Measurements from ENCODE around the gene ZNF536. TPM values are rescaled to one million over a fixed set of nuclear protein-coding genes. Genes with fewer than 3 reads are reported as not detected.

Gene ZNF536
- polyA plus RNA-seq, 1 of the 3 experiments (the other 2 are of a cell fraction): 0.41 TPM

DNA sequence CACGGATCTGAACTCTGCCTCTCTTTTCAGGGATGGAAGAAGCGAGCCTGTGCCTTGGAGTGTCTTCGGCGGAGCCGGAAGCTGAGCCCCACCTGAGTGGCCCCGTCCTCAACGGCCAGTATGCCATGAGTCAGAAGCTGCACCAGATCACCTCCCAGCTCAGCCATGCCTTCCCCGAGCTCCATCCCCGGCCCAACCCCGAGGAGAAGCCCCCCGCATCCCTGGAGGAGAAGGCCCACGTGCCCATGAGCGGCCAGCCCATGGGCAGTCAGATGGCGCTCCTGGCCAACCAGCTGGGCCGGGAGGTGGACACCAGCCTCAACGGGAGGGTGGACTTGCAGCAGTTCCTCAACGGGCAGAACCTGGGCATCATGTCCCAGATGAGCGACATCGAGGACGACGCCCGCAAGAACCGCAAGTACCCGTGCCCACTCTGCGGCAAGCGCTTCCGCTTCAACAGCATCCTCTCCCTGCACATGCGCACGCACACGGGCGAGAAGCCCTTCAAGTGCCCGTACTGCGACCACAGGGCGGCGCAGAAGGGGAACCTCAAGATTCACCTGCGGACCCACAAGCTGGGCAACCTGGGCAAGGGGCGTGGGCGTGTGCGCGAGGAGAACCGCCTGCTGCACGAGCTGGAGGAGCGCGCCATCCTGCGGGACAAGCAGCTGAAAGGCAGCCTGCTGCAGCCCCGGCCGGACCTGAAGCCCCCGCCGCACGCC is 71.5 kb downstream of the ZNF536 start:
- H3K9me3 ChIP-seq: no peaks in the 10 kb centered on the region
- no peak for DNase-seq
- H3K27ac ChIP-seq (ENCODE audit: low read depth in 2 of 2, low read length in 1 of 2): no peak overlapping the region
- no peaks in the 10 kb centered on the region for H3F3A ChIP-seq (replicated peaks; ENCODE audit: insufficient read depth)
- no peak overlapping the region for H3K9ac ChIP-seq
- H3K27me3 ChIP-seq (ENCODE audit: insufficient read depth): no peaks in the 10 kb centered on the region
- ChIA-PET POLR2A (no interaction called here), CTCF (no interaction called here)
- H3K79me2 ChIP-seq (ENCODE audit: insufficient read depth): no peaks in the 10 kb centered on the region
- no peaks in the 10 kb centered on the region for H3K36me3 ChIP-seq (replicated peaks in 1 of 2; ENCODE audit: control insufficient read depth in 1 of 2, insufficient read depth in 2 of 2, low read length in 1 of 2)
- H2AFZ ChIP-seq (ENCODE audit: low read depth): no peak overlapping the region
- 75% methylated on average over 42 of the region's 50 CpGs for WGBS (ENCODE audit: low lambda C conversion rate)
- H3K4me3 ChIP-seq (ENCODE audit: low read depth in 2 of 2, low read length in 1 of 2): no peak overlapping the region
- no peak overlapping the region for H3K4me2 ChIP-seq
- peaks cover 2 to 4% of the 10 kb centered on the region in 2 experiments; a peak in 3 of 4 replicates for H3K4me1 ChIP-seq (ENCODE audit: control insufficient read depth in 1 of 2, insufficient read depth in 2 of 2, low read depth in 1 of 2, low read length in 1 of 2)
- H3K9me2 ChIP-seq: no peaks in the 10 kb centered on the region
- H4K20me1 ChIP-seq (ENCODE audit: insufficient read depth): no peaks in the 10 kb centered on the region
- TF ChIP-seq GABPA (IDR thresholded peaks at IDR 0.05; ENCODE audit: low read depth) (no peak), FOSL2 (IDR thresholded peaks at IDR 0.05; ENCODE audit: borderline replicate concordance, low read depth) (no peak), GATA2 (CRISPR knock-in tag; IDR thresholded peaks at IDR 0.05) (no peak), RCOR1 (IDR thresholded peaks at IDR 0.05; ENCODE audit: low read length) (no peak), EP300 (IDR thresholded peaks at IDR 0.05; ENCODE audit: borderline replicate concordance in 1 of 2, low read depth in 1 of 2, low read length in 1 of 2) (no peak), NRF1 (IDR thresholded peaks at IDR 0.05; ENCODE audit: low read depth, low read length) (no peak), TAF1 (IDR thresholded peaks at IDR 0.05; ENCODE audit: borderline replicate concordance, low read depth, low read length) (no peak), RAD21 (IDR thresholded peaks at IDR 0.05; ENCODE audit: low read length) (no peak), SIN3A (IDR thresholded peaks at IDR 0.05; ENCODE audit: borderline replicate concordance, low read depth, low read length) (no peak), FOXM1 (IDR thresholded peaks at IDR 0.05; ENCODE audit: low read depth) (no peak)
- TF ChIP-seq, protein P1, sequence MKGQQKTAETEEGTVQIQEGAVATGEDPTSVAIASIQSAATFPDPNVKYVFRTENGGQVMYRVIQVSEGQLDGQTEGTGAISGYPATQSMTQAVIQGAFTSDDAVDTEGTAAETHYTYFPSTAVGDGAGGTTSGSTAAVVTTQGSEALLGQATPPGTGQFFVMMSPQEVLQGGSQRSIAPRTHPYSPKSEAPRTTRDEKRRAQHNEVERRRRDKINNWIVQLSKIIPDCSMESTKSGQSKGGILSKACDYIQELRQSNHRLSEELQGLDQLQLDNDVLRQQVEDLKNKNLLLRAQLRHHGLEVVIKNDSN (IDR thresholded peaks at IDR 0.05; ENCODE audit: borderline replicate concordance, low read depth): no peak
- TF ChIP-seq, protein P2, sequence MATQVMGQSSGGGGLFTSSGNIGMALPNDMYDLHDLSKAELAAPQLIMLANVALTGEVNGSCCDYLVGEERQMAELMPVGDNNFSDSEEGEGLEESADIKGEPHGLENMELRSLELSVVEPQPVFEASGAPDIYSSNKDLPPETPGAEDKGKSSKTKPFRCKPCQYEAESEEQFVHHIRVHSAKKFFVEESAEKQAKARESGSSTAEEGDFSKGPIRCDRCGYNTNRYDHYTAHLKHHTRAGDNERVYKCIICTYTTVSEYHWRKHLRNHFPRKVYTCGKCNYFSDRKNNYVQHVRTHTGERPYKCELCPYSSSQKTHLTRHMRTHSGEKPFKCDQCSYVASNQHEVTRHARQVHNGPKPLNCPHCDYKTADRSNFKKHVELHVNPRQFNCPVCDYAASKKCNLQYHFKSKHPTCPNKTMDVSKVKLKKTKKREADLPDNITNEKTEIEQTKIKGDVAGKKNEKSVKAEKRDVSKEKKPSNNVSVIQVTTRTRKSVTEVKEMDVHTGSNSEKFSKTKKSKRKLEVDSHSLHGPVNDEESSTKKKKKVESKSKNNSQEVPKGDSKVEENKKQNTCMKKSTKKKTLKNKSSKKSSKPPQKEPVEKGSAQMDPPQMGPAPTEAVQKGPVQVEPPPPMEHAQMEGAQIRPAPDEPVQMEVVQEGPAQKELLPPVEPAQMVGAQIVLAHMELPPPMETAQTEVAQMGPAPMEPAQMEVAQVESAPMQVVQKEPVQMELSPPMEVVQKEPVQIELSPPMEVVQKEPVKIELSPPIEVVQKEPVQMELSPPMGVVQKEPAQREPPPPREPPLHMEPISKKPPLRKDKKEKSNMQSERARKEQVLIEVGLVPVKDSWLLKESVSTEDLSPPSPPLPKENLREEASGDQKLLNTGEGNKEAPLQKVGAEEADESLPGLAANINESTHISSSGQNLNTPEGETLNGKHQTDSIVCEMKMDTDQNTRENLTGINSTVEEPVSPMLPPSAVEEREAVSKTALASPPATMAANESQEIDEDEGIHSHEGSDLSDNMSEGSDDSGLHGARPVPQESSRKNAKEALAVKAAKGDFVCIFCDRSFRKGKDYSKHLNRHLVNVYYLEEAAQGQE (IDR thresholded peaks at IDR 0.05; ENCODE audit: low read depth, low read length): no peak

DNA sequence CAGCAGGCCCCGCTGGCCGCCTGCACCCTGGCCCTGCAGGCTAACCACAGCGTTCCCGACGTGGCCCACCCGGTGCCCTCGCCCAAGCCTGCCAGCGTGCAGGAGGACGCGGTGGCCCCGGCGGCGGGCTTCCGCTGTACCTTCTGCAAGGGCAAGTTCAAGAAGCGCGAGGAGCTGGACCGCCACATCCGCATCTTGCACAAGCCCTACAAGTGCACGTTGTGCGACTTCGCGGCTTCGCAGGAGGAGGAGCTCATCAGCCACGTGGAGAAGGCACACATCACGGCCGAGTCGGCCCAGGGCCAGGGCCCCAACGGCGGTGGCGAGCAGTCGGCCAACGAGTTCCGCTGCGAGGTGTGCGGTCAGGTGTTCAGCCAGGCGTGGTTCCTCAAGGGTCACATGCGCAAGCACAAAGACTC is 72.1 kb downstream of the ZNF536 start:
- 83% methylated on average over 24 of the region's 37 CpGs for WGBS (ENCODE audit: low lambda C conversion rate)
- H3F3A ChIP-seq (replicated peaks; ENCODE audit: insufficient read depth): no peaks in the 10 kb centered on the region
- ChIA-PET CTCF (no interaction called here), POLR2A (no interaction called here)
- no peak overlapping the region for H3K4me3 ChIP-seq (ENCODE audit: low read depth in 2 of 2, low read length in 1 of 2)
- no peak overlapping the region for H3K9ac ChIP-seq
- no peaks in the 10 kb centered on the region for H3K27me3 ChIP-seq (ENCODE audit: insufficient read depth)
- H3K4me1 ChIP-seq (ENCODE audit: control insufficient read depth in 1 of 2, insufficient read depth in 2 of 2, low read depth in 1 of 2, low read length in 1 of 2): peaks cover 7 to 10% of the 10 kb centered on the region in 2 experiments; a peak in 3 of 4 replicates
- no peaks in the 10 kb centered on the region for H3K9me3 ChIP-seq
- TF ChIP-seq GABPA (IDR thresholded peaks at IDR 0.05; ENCODE audit: low read depth) (no peak), TAF1 (IDR thresholded peaks at IDR 0.05; ENCODE audit: borderline replicate concordance, low read depth, low read length) (no peak), RFX5 (IDR thresholded peaks at IDR 0.05; ENCODE audit: low read length) (no peak), ELF1 (IDR thresholded peaks at IDR 0.05) (no peak), YY1 (IDR thresholded peaks at IDR 0.05; ENCODE audit: low read depth) (no peak), EP300 (IDR thresholded peaks at IDR 0.05; ENCODE audit: borderline replicate concordance in 1 of 2, low read depth in 1 of 2, low read length in 1 of 2) (no peak), MXI1 (IDR thresholded peaks at IDR 0.05; ENCODE audit: low read depth, low read length) (no peak)
- TF ChIP-seq, protein P3, sequence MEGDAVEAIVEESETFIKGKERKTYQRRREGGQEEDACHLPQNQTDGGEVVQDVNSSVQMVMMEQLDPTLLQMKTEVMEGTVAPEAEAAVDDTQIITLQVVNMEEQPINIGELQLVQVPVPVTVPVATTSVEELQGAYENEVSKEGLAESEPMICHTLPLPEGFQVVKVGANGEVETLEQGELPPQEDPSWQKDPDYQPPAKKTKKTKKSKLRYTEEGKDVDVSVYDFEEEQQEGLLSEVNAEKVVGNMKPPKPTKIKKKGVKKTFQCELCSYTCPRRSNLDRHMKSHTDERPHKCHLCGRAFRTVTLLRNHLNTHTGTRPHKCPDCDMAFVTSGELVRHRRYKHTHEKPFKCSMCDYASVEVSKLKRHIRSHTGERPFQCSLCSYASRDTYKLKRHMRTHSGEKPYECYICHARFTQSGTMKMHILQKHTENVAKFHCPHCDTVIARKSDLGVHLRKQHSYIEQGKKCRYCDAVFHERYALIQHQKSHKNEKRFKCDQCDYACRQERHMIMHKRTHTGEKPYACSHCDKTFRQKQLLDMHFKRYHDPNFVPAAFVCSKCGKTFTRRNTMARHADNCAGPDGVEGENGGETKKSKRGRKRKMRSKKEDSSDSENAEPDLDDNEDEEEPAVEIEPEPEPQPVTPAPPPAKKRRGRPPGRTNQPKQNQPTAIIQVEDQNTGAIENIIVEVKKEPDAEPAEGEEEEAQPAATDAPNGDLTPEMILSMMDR (IDR thresholded peaks at IDR 0.05): no peak
- TF ChIP-seq, protein P2 (IDR thresholded peaks at IDR 0.05; ENCODE audit: low read depth, low read length): no peak
- H3K36me3 ChIP-seq (replicated peaks in 1 of 2; ENCODE audit: control insufficient read depth in 1 of 2, insufficient read depth in 2 of 2, low read length in 1 of 2): no peaks in the 10 kb centered on the region
- no peak overlapping the region for H3K4me2 ChIP-seq
- H2AFZ ChIP-seq (ENCODE audit: low read depth): no peak overlapping the region
- H4K20me1 ChIP-seq (ENCODE audit: insufficient read depth): no peaks in the 10 kb centered on the region
- no peaks in the 10 kb centered on the region for H3K9me2 ChIP-seq
- no peaks in the 10 kb centered on the region for H3K79me2 ChIP-seq (ENCODE audit: insufficient read depth)
- no peak for DNase-seq
- H3K27ac ChIP-seq (ENCODE audit: low read depth in 2 of 2, low read length in 1 of 2): no peak overlapping the region
